Progenitor cell of endocrine pancreas (in vitro differentiated cells): Measurements from ENCODE around the gene DNAH1. TPM values are rescaled to one million over a fixed set of nuclear protein-coding genes. Genes with fewer than 3 reads are reported as not detected.

Experiments used
- DNase-seq: peaks from one replicate; pipeline ENCODE4 v3.0.0; 2021; ENCODE audit warnings: low spot score; ENCODE audit not compliant: unreplicated experiment
- H3K27ac Mint-ChIP-seq: 2 replicates; pipeline ENCODE4 v1.8.0; 2021; ENCODE audit warnings: mild to moderate bottlenecking, moderate library complexity, mixed read lengths
- H3K27me3 Mint-ChIP-seq: 2 replicates; pipeline ENCODE4 v1.8.0; 2021; ENCODE audit warnings: mixed read lengths
- H3K36me3 Mint-ChIP-seq: 2 replicates; pipeline ENCODE4 v1.8.0; 2022; ENCODE audit warnings: mixed read lengths; ENCODE audit not compliant: insufficient read depth
- H3K4me1 Mint-ChIP-seq: 2 replicates; pipeline ENCODE4 v1.8.0; 2021; ENCODE audit warnings: low read depth, mixed read lengths
- H3K4me3 Mint-ChIP-seq: 2 replicates; pipeline ENCODE4 v1.8.0; 2021; ENCODE audit warnings: low read depth, mild to moderate bottlenecking, moderate library complexity, mixed read lengths
- H3K9me3 Mint-ChIP-seq: 2 replicates; pipeline ENCODE4 v1.8.0; 2021; ENCODE audit warnings: low read depth, mixed read lengths
- total RNA-seq: library from RNA; stranded (reverse); gene quantifications from 2 replicates; pipeline ENCODE4 v1.2.1, GENCODE V29; 2021
- TF ChIP-seq, protein P1 (sequence below): fragments of 200-600 bp; sonication (generic); IDR thresholded peaks from one replicate; pipeline ENCODE4 v1.5.0; 2021; ENCODE audit warnings: antibody characterized with exemption, mild to moderate bottlenecking; ENCODE audit not compliant: unreplicated experiment

DNAH1 gene
- total RNA-seq, 1 donor from 2014 or later: 14.0 TPM

GRCh38 chr3:52406791-52407510, 90.8 kb downstream of the DNAH1 start:
- H3K27me3 Mint-ChIP-seq: no peaks in the 10 kb centered on the region
- peaks cover 8% of the 10 kb centered on the region for H3K36me3 Mint-ChIP-seq
- H3K4me3 Mint-ChIP-seq: no peak overlapping the region
- H3K9me3 Mint-ChIP-seq: no peaks in the 10 kb centered on the region
- TF ChIP-seq, protein P1, sequence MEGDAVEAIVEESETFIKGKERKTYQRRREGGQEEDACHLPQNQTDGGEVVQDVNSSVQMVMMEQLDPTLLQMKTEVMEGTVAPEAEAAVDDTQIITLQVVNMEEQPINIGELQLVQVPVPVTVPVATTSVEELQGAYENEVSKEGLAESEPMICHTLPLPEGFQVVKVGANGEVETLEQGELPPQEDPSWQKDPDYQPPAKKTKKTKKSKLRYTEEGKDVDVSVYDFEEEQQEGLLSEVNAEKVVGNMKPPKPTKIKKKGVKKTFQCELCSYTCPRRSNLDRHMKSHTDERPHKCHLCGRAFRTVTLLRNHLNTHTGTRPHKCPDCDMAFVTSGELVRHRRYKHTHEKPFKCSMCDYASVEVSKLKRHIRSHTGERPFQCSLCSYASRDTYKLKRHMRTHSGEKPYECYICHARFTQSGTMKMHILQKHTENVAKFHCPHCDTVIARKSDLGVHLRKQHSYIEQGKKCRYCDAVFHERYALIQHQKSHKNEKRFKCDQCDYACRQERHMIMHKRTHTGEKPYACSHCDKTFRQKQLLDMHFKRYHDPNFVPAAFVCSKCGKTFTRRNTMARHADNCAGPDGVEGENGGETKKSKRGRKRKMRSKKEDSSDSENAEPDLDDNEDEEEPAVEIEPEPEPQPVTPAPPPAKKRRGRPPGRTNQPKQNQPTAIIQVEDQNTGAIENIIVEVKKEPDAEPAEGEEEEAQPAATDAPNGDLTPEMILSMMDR: no peak
- H3K4me1 Mint-ChIP-seq: peaks cover 22% of the 10 kb centered on the region
- DNase-seq: no peak
- no peak overlapping the region for H3K27ac Mint-ChIP-seq

- TF ChIP-seq, protein P1: no peak
- Mint-ChIP-seq H3K27me3 (no peaks in the 10 kb centered on the region), H3K4me1 (peaks cover 22% of the 10 kb centered on the region), H3K9me3 (no peaks in the 10 kb centered on the region), H3K27ac (no peak overlapping the region), H3K4me3 (peak overlapping the region; percentile 82), H3K36me3 (peaks cover 7% of the 10 kb centered on the region)
- no peak for DNase-seq
Observed at GRCh38 chr3:52407779-52408178, 91.7 kb downstream of the DNAH1 start.

- H3K4me1 Mint-ChIP-seq: peaks cover 22% of the 10 kb centered on the region
- H3K27ac Mint-ChIP-seq: peak overlapping the region; percentile 94
Observed at GRCh38 chr3:52408466-52408865, 92.3 kb downstream of the DNAH1 start.

DNA sequence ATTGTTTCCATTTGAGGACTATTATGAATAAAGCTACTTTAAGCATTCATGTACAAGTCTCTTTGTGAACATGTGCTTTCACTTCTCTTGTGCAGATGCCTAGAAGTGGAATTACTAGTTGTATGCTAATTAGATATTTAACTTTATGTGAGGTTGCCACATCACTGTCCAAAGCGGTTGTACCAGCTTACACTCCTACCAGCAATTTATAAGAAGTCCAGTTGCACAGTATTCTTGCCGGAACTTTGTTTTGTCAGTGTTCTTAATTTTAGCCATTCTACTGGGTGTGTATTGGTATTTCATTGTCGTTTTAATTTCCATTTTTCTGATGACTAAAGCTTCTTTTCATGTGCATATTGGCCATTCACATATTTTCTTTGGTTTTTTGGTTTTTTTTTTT, 99.7 kb downstream of the DNAH1 start:
- no peaks in the 10 kb centered on the region for H3K9me3 Mint-ChIP-seq
- no peak overlapping the region for H3K4me3 Mint-ChIP-seq

More at GRCh38 chr3:52408466-52408865, 92.3 kb downstream of the DNAH1 start:
- H3K36me3 Mint-ChIP-seq: peaks cover 6% of the 10 kb centered on the region
- DNase-seq: no peak
- no peaks in the 10 kb centered on the region for H3K9me3 Mint-ChIP-seq
- TF ChIP-seq, protein P1: no peak
- H3K4me3 Mint-ChIP-seq: peak overlapping the region; percentile 82
- H3K27me3 Mint-ChIP-seq: no peaks in the 10 kb centered on the region

DNA sequence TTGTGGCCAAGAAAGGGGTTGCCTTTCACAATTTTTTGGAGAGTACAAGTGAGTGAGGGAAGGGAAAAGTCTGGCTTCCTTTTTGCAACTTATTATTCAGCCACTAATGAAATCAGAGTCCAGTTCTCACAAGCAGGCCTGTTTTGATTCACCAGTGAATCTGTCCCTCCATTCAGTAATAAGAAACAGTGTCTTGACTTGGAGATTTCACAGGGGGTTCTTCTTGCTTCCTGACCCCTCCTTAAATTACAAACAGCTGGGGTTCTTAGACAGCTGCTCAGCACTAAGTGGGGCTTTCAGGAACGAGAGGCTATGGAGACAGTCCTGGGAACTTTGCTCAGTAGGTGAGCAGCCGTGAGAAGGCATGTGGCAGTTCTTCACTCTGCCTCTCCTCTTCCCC, 104.3 kb downstream of the DNAH1 start:
- DNase-seq: no peak
- no peak overlapping the region for H3K27ac Mint-ChIP-seq
- H3K27me3 Mint-ChIP-seq: peaks cover 3% of the 10 kb centered on the region
- no peaks in the 10 kb centered on the region for H3K9me3 Mint-ChIP-seq
- TF ChIP-seq, protein P1: no peak
- H3K4me3 Mint-ChIP-seq: no peak overlapping the region
- peaks cover 9% of the 10 kb centered on the region for H3K4me1 Mint-ChIP-seq
- no peaks in the 10 kb centered on the region for H3K36me3 Mint-ChIP-seq

More for the DNA sequence above, 99.7 kb downstream of the DNAH1 start:
- H3K27ac Mint-ChIP-seq: no peak overlapping the region
- no peak for DNase-seq
- H3K27me3 Mint-ChIP-seq: no peaks in the 10 kb centered on the region
- H3K4me1 Mint-ChIP-seq: peaks cover 10% of the 10 kb centered on the region
- TF ChIP-seq, protein P1: no peak
- peaks cover 1% of the 10 kb centered on the region for H3K36me3 Mint-ChIP-seq
